IPS-18a (cell line): ENCODE measurements around the gene MCF2L2.

Experiments
- H3K27ac ChIP-seq: one replicate; pipeline ENCODE4 v1.5.1; 2013; ENCODE audit warnings: low read length
- H3K27me3 ChIP-seq: one replicate; pipeline ENCODE4 v1.6.1; 2013; ENCODE audit warnings: mild to moderate bottlenecking, low read length; ENCODE audit not compliant: control insufficient read depth, insufficient read depth
- H3K36me3 ChIP-seq: one replicate; pipeline ENCODE4 v1.6.1; 2013; ENCODE audit warnings: low read depth, low read length; ENCODE audit not compliant: control insufficient read depth
- H3K4me1 ChIP-seq: one replicate; pipeline ENCODE4 v1.6.1; 2013; ENCODE audit warnings: low read depth, low read length; ENCODE audit not compliant: control insufficient read depth
- H3K4me3 ChIP-seq: one replicate; pipeline ENCODE4 v1.5.1; 2013; ENCODE audit warnings: low read length
- H3K9ac ChIP-seq: one replicate; pipeline ENCODE4 v1.6.1; 2013; ENCODE audit warnings: mild to moderate bottlenecking, low read length, moderate library complexity
- H3K9me3 ChIP-seq: one replicate; pipeline ENCODE4 v1.6.1; 2013; ENCODE audit warnings: low read depth, low read length; ENCODE audit not compliant: control insufficient read depth

Gene MCF2L2

DNA sequence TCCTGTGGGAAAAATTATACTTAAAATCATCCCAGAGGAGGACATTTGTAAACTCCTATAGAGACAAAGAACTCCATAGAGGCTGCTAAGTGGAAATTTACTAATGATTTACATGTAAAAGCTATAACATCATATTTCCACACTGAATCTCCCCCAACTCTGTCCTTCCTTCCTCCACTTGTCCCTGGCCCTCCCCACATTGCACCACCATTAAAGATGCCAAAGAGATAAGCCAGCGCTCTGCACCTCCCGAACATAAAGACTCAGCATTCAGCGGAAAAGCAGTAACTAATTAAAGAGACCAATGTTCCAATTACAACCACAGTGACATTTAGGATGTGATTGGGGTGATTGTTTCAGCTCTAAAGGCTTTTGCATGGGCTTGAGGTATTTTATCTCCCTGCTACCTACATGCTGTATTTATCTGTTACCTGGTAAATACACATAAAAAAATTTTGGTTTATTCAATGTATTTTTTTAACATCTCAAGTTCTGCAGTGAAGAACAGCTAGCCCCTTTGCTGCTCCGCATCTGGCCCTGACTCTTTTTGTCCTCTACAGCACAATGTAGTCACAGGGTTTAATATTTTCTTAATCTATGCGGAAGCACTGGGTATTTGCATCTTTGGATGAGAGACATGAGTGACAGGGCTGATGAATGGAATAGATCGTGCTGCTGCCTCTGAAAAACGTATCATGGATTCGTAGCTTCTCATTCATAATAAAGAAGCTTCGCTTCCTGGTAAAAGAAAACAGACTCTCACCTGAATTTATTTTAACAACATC lies 210.7 kb downstream of the MCF2L2 start:
- Histone ChIP-seq H3K27ac (no peak overlapping the region), H3K4me3 (no peak overlapping the region), H3K9me3 (no peaks in the 10 kb centered on the region), H3K27me3 (no peaks in the 10 kb centered on the region), H3K4me1 (no peaks in the 10 kb centered on the region), H3K9ac (no peak overlapping the region), H3K36me3 (no peaks in the 10 kb centered on the region)

DNA sequence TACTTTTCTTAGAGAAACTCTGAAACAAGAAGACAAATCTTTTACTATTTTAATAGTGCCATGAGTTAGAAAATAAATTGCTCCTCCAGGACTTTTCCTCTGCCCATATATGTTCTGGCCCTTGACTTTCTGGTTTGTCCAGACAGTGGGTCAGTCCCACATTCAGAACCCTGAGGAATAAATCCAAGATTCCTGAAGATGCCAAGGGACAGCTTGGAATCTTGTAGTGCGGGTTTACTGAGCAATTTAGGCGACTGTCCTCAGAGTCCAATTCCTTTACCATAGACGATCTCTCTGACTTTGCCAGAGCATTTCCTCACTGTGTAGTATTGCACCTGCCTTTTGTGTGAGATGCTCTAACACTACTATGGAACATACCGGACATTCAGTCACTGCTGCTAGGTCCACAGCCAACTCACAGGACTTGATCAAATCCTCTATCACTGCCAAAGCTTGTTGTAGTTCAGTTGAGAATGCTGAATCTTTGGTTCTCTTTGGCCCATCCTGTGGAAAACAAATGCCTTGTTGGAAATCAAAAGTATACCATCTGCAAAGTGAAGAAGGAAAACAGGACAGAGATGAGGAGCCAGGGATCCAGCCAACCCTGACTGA lies 212.7 kb downstream of the MCF2L2 start:
- no peak overlapping the region for H3K9ac ChIP-seq
- H3K27ac ChIP-seq, result no peak overlapping the region
- H3K9me3 ChIP-seq, result no peaks in the 10 kb centered on the region
- no peaks in the 10 kb centered on the region for H3K4me1 ChIP-seq
- no peak overlapping the region for H3K4me3 ChIP-seq
- H3K27me3 ChIP-seq, result no peaks in the 10 kb centered on the region
- no peaks in the 10 kb centered on the region for H3K36me3 ChIP-seq

DNA sequence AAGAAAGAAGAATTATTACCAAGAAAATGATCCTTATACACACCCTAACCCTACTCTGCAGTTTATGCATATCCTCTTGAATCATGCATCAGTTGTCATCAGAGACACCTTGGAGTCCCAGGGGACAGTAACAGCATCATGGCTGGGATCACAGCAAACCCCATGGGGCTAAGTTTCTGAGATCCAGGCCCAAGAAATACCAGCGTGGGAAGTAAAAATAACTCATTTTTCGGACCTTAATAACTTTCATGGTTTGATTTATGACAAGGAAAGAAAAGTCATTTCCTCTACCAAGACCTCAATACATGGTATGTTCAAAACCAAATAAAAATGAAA lies 214.2 kb downstream of the MCF2L2 start:
- Histone ChIP-seq H3K27ac (no peak overlapping the region), H3K4me1 (no peaks in the 10 kb centered on the region), H3K9ac (no peak overlapping the region), H3K4me3 (no peak overlapping the region), H3K27me3 (no peaks in the 10 kb centered on the region), H3K9me3 (no peaks in the 10 kb centered on the region), H3K36me3 (no peaks in the 10 kb centered on the region)

GRCh38 chr3:183213415-183214276 lies 214.8 kb downstream of the MCF2L2 start:
- Histone ChIP-seq H3K9ac (no peak overlapping the region), H3K9me3 (no peaks in the 10 kb centered on the region), H3K4me3 (no peak overlapping the region), H3K27ac (no peak overlapping the region), H3K36me3 (no peaks in the 10 kb centered on the region), H3K27me3 (no peaks in the 10 kb centered on the region), H3K4me1 (no peaks in the 10 kb centered on the region)

DNA sequence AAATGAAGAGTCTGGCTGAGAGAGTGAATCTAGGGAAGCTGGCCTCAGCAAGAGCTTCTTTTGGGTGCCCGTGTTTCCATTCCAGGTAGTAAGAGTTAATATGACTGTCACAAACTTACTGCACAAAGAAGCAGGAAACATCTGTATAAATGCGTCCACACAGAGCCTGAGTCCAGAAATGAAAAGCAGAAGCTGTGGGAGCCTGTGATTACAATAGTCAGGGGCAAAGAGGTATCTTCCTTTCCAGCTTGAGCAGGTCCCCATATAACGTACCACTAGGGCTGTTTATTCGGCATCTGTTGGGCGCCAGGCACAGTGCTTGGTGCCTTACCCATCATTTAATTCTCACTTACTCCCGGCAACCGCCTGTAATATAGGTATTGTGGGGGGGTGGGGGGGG lies 215.9 kb downstream of the MCF2L2 start:
- no peak overlapping the region for H3K9ac ChIP-seq
- H3K27ac ChIP-seq, result no peak overlapping the region
- H3K4me3 ChIP-seq, result no peak overlapping the region
- H3K36me3 ChIP-seq, result no peaks in the 10 kb centered on the region
- H3K4me1 ChIP-seq, result no peaks in the 10 kb centered on the region
- no peaks in the 10 kb centered on the region for H3K27me3 ChIP-seq
- H3K9me3 ChIP-seq, result no peaks in the 10 kb centered on the region

DNA sequence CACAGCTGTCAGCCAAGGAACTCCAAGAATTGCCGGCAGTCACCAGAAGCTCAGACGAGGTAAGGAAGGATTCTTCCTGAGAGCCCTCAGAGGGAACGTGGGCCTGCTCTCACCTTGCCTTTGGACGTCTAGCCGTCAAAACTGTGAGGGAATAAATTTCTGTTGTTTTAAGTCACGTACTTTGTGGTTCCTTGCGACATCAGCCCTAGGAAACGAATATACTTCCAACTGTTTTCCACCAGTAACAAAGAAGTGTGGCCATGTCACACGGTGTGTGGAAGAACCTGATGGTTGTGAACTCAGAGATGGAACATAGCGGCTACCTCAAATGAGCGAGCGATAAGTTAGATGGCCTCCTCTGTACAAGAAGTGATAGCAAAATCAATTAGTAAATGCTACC lies 216.3 kb downstream of the MCF2L2 start:
- H3K27me3 ChIP-seq, result no peaks in the 10 kb centered on the region
- no peak overlapping the region for H3K9ac ChIP-seq
- no peaks in the 10 kb centered on the region for H3K9me3 ChIP-seq
- H3K4me1 ChIP-seq, result no peaks in the 10 kb centered on the region
- no peaks in the 10 kb centered on the region for H3K36me3 ChIP-seq
- no peak overlapping the region for H3K27ac ChIP-seq
- no peak overlapping the region for H3K4me3 ChIP-seq

DNA sequence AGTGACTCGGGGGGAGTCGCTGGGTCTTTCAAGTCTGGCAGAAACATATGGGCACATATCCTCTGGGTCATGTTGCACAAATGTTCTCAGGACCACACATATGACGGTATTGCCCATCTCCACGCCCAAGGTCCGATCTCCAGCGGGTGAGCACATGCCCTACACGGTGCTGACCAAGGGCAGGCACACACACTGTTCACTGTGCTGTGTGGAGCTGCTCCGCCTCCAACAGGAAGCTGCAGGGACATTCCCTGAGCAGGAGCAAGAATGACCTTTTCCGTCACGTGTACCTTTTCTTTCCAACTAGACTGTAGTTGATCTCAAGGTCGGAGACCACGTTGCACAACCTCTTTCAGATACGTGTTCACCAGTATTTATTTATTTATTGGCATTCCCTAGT lies 217.1 kb downstream of the MCF2L2 start:
- Histone ChIP-seq H3K4me3 (no peak overlapping the region), H3K9me3 (no peaks in the 10 kb centered on the region), H3K9ac (no peak overlapping the region), H3K4me1 (no peaks in the 10 kb centered on the region), H3K27ac (no peak overlapping the region), H3K36me3 (no peaks in the 10 kb centered on the region), H3K27me3 (no peaks in the 10 kb centered on the region)

- Histone ChIP-seq H3K27ac (no peak overlapping the region), H3K27me3 (no peaks in the 10 kb centered on the region), H3K9ac (no peak overlapping the region), H3K4me3 (no peak overlapping the region), H3K4me1 (peaks cover 1% of the 10 kb centered on the region), H3K36me3 (no peaks in the 10 kb centered on the region), H3K9me3 (no peaks in the 10 kb centered on the region)
These were observed 217.5 kb downstream of the MCF2L2 start for GRCh38 chr3:183210862-183211341.

DNA sequence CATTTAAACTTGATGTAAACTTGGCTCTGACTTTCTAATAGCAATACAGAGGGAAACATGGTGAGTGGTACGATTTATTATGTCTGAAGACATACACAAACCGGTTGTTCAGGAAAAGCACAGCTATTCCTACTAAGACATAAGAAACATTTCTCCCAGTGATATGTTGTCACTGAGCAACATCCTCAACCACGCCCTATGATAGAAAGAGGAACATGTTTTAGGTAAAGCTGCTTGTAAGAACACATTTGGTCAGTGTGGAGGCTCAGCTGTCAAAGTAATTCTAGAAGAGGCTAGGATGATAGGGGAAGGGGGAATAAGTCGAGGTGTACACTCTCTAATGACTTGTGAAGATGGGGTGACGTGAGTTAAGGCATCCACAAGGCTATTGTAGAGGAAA lies 218.1 kb downstream of the MCF2L2 start:
- H3K36me3 ChIP-seq, result no peaks in the 10 kb centered on the region
- no peaks in the 10 kb centered on the region for H3K9me3 ChIP-seq
- H3K4me3 ChIP-seq, result no peak overlapping the region
- H3K4me1 ChIP-seq, result peaks cover 7% of the 10 kb centered on the region
- no peaks in the 10 kb centered on the region for H3K27me3 ChIP-seq
- H3K9ac ChIP-seq, result no peak overlapping the region
- no peak overlapping the region for H3K27ac ChIP-seq

DNA sequence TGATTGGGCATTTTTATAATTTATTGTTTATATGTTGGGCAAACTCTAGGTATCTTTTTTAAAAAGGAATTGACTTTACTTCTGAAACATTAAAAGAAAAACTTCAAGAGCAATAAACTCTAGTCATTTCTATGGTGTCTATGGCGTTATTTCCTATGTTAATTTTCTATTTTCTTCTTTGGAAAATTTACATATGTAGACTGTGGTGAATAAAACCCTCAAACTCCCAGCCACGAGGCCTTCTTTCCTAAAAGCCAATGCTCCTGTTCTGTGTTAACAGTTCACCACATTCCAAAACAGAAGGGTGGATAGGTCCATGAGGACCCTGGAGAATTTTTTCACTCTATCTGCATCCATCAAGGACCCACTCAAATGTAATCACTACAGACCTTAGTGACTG lies 219.6 kb downstream of the MCF2L2 start:
- H3K27me3 ChIP-seq, result no peaks in the 10 kb centered on the region
- no peaks in the 10 kb centered on the region for H3K9me3 ChIP-seq
- H3K36me3 ChIP-seq, result no peaks in the 10 kb centered on the region
- H3K4me1 ChIP-seq, result peaks cover 7% of the 10 kb centered on the region
- no peak overlapping the region for H3K27ac ChIP-seq
- H3K9ac ChIP-seq, result no peak overlapping the region
- H3K4me3 ChIP-seq, result no peak overlapping the region

DNA sequence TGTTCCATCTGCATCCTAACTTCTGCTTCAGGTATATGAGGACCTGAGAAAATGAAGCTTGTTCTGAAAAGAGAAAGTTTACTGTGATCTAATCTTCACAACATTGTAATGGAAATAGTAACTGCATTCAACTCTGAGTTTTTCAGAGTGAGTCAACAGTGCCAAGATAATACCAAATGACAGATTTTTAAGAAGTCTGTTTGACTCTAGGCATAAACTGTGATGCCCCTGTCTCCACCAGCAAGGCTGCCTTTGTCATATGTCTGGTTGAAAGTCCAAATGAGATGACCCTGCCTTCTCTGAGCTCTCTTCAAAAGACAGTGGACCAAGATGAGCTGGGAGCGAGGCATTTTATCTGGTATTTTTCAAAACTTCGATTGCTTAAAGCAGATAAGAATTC lies 220.2 kb downstream of the MCF2L2 start:
- Histone ChIP-seq H3K27me3 (no peaks in the 10 kb centered on the region), H3K4me1 (peaks cover 7% of the 10 kb centered on the region), H3K9me3 (no peaks in the 10 kb centered on the region), H3K9ac (no peak overlapping the region), H3K27ac (no peak overlapping the region), H3K4me3 (no peak overlapping the region), H3K36me3 (no peaks in the 10 kb centered on the region)
